Mucosa of stomach (tissue), 1 donor: ENCODE data around the gene CLSTN2.

Experiments
- H3K27me3 ChIP-seq: one replicate; pipeline ENCODE4 v1.7.0; 2013; ENCODE audit warnings: mild to moderate bottlenecking, low read length; ENCODE audit not compliant: control insufficient read depth, insufficient read depth
- H3K36me3 ChIP-seq: one replicate; pipeline ENCODE4 v1.7.0; 2013; ENCODE audit warnings: low read length; ENCODE audit not compliant: control insufficient read depth, insufficient read depth
- H3K4me1 ChIP-seq: one replicate; pipeline ENCODE4 v1.7.0; 2013; ENCODE audit warnings: mild to moderate bottlenecking, low read length; ENCODE audit not compliant: control insufficient read depth, insufficient read depth
- H3K4me3 ChIP-seq: one replicate; pipeline ENCODE4 v1.7.0; 2013; ENCODE audit warnings: low read length
- H3K9ac ChIP-seq: one replicate; pipeline ENCODE4 v1.7.0; 2013; ENCODE audit warnings: mild to moderate bottlenecking, low read length, moderate library complexity
- H3K9me3 ChIP-seq: one replicate; pipeline ENCODE4 v1.7.0; 2013; ENCODE audit warnings: mild to moderate bottlenecking, low read length, moderate library complexity; ENCODE audit not compliant: control insufficient read depth
- donor health status: Pancreatic carcinoma.

CLSTN2 gene

DNA sequence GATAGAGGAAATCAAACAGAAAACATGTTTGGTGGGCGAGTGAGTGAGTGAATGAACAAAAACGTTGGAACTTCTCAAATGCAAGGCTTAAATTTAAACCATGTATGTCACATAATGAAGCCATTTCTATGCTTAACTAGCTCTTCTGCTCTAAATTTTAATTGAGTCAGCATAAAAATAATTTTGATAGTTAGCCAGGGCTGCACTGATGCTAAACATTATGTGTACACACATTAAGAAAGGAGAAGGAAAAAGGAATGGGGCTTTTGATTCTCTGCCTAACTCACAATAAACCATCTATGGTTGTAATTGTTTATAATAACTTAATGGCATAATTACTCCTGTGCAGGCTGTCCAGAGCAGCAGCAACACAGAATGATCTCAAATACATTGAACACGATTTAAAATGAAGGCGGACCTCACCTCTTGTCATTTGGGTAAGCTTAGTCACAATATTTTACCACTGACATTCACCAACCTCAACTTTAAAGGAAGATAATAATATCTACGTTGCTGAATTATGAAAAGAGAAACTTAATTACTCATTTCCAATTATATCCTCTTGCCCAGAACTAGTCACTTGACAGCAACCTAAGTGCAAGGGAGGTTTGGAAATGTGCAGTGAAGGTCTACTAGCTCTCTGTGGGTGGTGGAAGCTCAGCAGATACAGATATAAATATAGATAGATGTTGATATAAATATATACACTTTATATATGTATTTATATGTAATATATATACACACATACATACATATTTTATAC lies 424.4 kb downstream of the CLSTN2 start:
- Histone ChIP-seq H3K9me3 (no peaks in the 10 kb centered on the region), H3K36me3 (no peaks in the 10 kb centered on the region), H3K27me3 (no peaks in the 10 kb centered on the region), H3K9ac (no peak overlapping the region), H3K4me1 (no peaks in the 10 kb centered on the region), H3K4me3 (no peak overlapping the region)

- Histone ChIP-seq H3K4me3 (no peak overlapping the region), H3K27me3 (no peaks in the 10 kb centered on the region), H3K4me1 (no peaks in the 10 kb centered on the region), H3K9me3 (no peaks in the 10 kb centered on the region), H3K36me3 (no peaks in the 10 kb centered on the region), H3K9ac (no peak overlapping the region)
Observed at GRCh38 chr3:140360332-140360731, 425.3 kb downstream of the CLSTN2 start.

GRCh38 chr3:140363801-140364200 lies 428.8 kb downstream of the CLSTN2 start:
- peaks cover 3% of the 10 kb centered on the region for H3K27me3 ChIP-seq
- no peaks in the 10 kb centered on the region for H3K9me3 ChIP-seq
- no peak overlapping the region for H3K9ac ChIP-seq
- no peaks in the 10 kb centered on the region for H3K36me3 ChIP-seq
- no peaks in the 10 kb centered on the region for H3K4me1 ChIP-seq
- no peak overlapping the region for H3K4me3 ChIP-seq

DNA sequence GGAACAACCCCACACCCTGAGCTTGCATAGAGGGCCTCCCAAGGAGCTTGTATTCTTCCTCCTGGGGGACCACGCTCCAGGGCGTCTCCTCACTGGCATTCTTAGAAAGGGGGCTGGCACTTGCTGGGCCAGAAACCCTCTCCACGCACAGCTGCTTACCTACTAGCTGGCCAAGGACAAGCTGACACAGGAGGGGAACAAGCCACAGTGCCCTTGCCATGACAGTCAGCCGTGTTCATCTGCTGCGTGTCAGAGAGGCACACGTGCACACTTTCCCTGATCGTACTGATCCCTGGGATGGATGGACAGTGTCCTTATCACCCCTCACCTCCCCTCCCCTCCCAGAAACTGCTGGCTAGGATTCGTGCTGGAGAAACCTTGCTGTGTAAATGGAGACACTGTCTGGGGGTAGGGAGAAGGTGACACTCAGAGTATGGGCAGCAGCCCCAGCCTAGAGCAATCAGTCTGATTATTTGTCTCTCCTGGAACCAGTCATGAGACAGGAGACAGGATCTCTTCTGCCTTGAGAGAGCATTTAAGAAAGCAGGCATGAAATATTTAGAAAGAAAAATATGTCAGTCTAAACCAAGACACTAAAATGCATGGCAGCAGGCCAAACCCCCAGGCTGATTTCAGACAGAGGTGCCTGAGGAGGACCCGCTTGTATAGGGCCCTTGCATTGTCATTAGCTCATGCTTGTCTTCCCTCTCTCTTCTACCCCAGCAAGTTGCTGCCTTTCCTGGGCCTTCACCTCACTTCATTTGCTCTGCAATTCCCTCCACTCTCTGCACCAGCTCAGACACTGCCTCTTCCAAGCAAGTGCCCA lies 431.1 kb downstream of the CLSTN2 start:
- Histone ChIP-seq H3K9ac (no peak overlapping the region), H3K4me3 (no peak overlapping the region), H3K36me3 (no peaks in the 10 kb centered on the region), H3K4me1 (no peaks in the 10 kb centered on the region), H3K9me3 (no peaks in the 10 kb centered on the region), H3K27me3 (peaks cover 3% of the 10 kb centered on the region)

- H3K4me3 ChIP-seq: no peak overlapping the region
- peaks cover 3% of the 10 kb centered on the region for H3K27me3 ChIP-seq
- no peak overlapping the region for H3K9ac ChIP-seq
- no peaks in the 10 kb centered on the region for H3K4me1 ChIP-seq
- no peaks in the 10 kb centered on the region for H3K9me3 ChIP-seq
- H3K36me3 ChIP-seq: no peaks in the 10 kb centered on the region
Observed at GRCh38 chr3:140368223-140368811, 433.3 kb downstream of the CLSTN2 start.

- H3K27me3 ChIP-seq: peaks cover 3% of the 10 kb centered on the region
- H3K9me3 ChIP-seq: no peaks in the 10 kb centered on the region
- no peak overlapping the region for H3K4me3 ChIP-seq
- no peak overlapping the region for H3K9ac ChIP-seq
- no peaks in the 10 kb centered on the region for H3K36me3 ChIP-seq
- H3K4me1 ChIP-seq: no peaks in the 10 kb centered on the region
Observed at GRCh38 chr3:140370686-140371085, 435.7 kb downstream of the CLSTN2 start.

GRCh38 chr3:140373234-140373633 lies 438.2 kb downstream of the CLSTN2 start:
- peaks cover 2% of the 10 kb centered on the region for H3K27me3 ChIP-seq
- no peaks in the 10 kb centered on the region for H3K36me3 ChIP-seq
- H3K9me3 ChIP-seq: no peaks in the 10 kb centered on the region
- H3K4me1 ChIP-seq: no peaks in the 10 kb centered on the region
- no peak overlapping the region for H3K4me3 ChIP-seq
- no peak overlapping the region for H3K9ac ChIP-seq

- H3K27me3 ChIP-seq: no peaks in the 10 kb centered on the region
- no peaks in the 10 kb centered on the region for H3K4me1 ChIP-seq
- no peaks in the 10 kb centered on the region for H3K36me3 ChIP-seq
- H3K9ac ChIP-seq: no peak overlapping the region
- no peaks in the 10 kb centered on the region for H3K9me3 ChIP-seq
- no peak overlapping the region for H3K4me3 ChIP-seq
Observed at GRCh38 chr3:140375002-140375401, 440.0 kb downstream of the CLSTN2 start.

GRCh38 chr3:140376136-140376889 lies 441.3 kb downstream of the CLSTN2 start:
- H3K9ac ChIP-seq: no peak overlapping the region
- no peaks in the 10 kb centered on the region for H3K9me3 ChIP-seq
- no peaks in the 10 kb centered on the region for H3K4me1 ChIP-seq
- H3K36me3 ChIP-seq: no peaks in the 10 kb centered on the region
- no peaks in the 10 kb centered on the region for H3K27me3 ChIP-seq
- H3K4me3 ChIP-seq: no peak overlapping the region

GRCh38 chr3:140377644-140378043 lies 442.7 kb downstream of the CLSTN2 start:
- H3K36me3 ChIP-seq: no peaks in the 10 kb centered on the region
- H3K4me1 ChIP-seq: no peaks in the 10 kb centered on the region
- H3K27me3 ChIP-seq: no peaks in the 10 kb centered on the region
- no peak overlapping the region for H3K4me3 ChIP-seq
- H3K9me3 ChIP-seq: no peaks in the 10 kb centered on the region
- H3K9ac ChIP-seq: no peak overlapping the region

DNA sequence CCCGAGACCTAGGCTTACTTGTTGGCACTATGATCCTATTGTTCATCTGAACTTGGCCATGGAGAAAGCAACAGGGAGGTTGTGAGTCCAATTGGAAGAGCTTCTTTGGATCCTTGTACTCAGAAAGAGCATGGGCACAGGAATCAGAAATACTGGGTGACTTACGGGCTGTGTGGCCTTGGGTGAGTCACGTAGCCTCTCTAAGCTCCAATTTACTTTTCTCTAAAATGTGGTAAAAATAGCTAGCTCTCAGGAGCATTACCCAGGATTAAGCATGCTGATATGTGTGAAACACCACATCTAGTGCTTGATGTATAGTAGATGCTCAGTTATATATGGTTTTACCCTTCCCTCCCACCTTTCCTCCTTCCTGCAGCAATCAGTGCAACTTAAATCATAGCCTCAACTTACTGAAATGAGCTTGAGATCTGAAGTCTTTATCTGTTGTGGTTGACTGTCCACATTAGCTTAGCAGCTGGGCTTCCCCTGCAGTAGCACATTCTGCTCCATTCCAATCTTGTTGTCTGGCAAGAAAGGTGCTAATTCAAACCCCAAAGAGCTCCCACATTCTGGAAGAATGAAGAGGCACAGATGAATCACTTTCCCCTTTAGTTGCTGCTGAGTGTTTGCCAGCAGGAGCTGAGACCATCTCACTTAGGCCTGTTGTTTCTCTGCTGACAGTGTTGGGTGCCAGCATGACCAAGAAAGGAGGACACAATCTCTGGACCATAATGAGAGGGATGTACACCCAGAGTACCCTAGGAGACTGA lies 443.8 kb downstream of the CLSTN2 start:
- Histone ChIP-seq H3K4me3 (no peak overlapping the region), H3K36me3 (no peaks in the 10 kb centered on the region), H3K27me3 (no peaks in the 10 kb centered on the region), H3K4me1 (no peaks in the 10 kb centered on the region), H3K9me3 (no peaks in the 10 kb centered on the region), H3K9ac (no peak overlapping the region)
